Heart left ventricle (tissue), 16 donors: ENCODE measurements around the gene IP6K2. TPM values are rescaled to one million over a fixed set of nuclear protein-coding genes. Genes with fewer than 3 reads are reported as not detected.

Experiments
- ATAC-seq, 4 donors: fragments of 200-7000 bp; cut with Tn5 transposase; one replicate each; pipeline ENCODE4 v1.9.1; 2020 to 2022; ENCODE audit warnings: moderate library complexity in 4 of 4, mild to moderate bottlenecking in 3 of 4, moderate number of reproducible peaks in 1 of 4
- DNase-seq, 5 donors: peaks; one replicate each; pipeline ENCODE4 v3.0.0-alpha.2; 2020
- H3K27ac ChIP-seq, 12 donors: fragments of 200-600 bp; sonication (generic) in 4 of 12; one replicate each; pipeline versions ENCODE4 v1.5.0 to v1.8.0; 2016 to 2022; ENCODE audit warnings: mild to moderate bottlenecking in 2 of 12
- H3K27me3 ChIP-seq, 9 donors: fragments of 200-600 bp; sonication (generic) in 2 of 9; one replicate each; pipeline versions ENCODE4 v1.5.1 to v1.8.0; 2016 to 2022; ENCODE audit warnings: mild to moderate bottlenecking in 3 of 9
- H3K36me3 ChIP-seq, 9 donors: fragments of 200-600 bp; sonication (generic) in 2 of 9; one replicate each; pipeline versions ENCODE4 v1.5.0 to v1.8.0; 2018 to 2022; ENCODE audit warnings: mild to moderate bottlenecking in 2 of 9
- H3K4me1 ChIP-seq, 12 donors: fragments of 200-600 bp; sonication (generic) in 4 of 12; one replicate each; pipeline versions ENCODE4 v1.5.0 to v1.8.0; 2016 to 2022; ENCODE audit warnings: mild to moderate bottlenecking in 3 of 12
- H3K4me3 ChIP-seq, 12 donors: fragments of 200-600 bp; sonication (generic) in 4 of 12; one replicate each; pipeline versions ENCODE4 v1.5.0 to v1.8.0; 2017 to 2022; ENCODE audit warnings: mild to moderate bottlenecking in 9 of 12, moderate library complexity in 4 of 12
- H3K9me3 ChIP-seq, 12 donors: fragments of 200-600 bp; sonication (generic) in 4 of 12; one replicate each; pipeline versions ENCODE4 v1.5.0 to v1.8.0; 2016 to 2022; ENCODE audit warnings: mild to moderate bottlenecking in 1 of 12
- POLR2A ChIP-seq, 2 donors: fragments of 450-650 bp; IDR thresholded peaks; one replicate each; pipeline ENCODE4 v1.6.1; 2017; ENCODE audit warnings: antibody characterized with exemption in 2 of 2, mild to moderate bottlenecking in 2 of 2, moderate library complexity in 2 of 2
- WGBS, 4 donors: extraction: QIAGEN DNeasy Blood & Tissue Kit in 2 of 4; methylation state at CpG; one replicate each; pipeline versions ENCODE4 v1.1.5 to v1.1.7; 2013 to 2018; 5-methylcytosine and 5-hydroxymethylcytosine counted together
- intact Hi-C, 10 donors: fragments of 100-400 bp; cut with DNase I; formaldehyde crosslinking; loops; one replicate each; pipeline versions ENCODE4 v1.11.1 to v1.14.2; 2022
- polyA plus RNA-seq, 2 donors: library from polyadenylated mRNA; stranded (reverse); fragments of 200-250 nt; gene quantifications; one replicate each; pipeline ENCODE4 v1.2.3, GENCODE V29; 2013
- total RNA-seq, 9 donors: library from RNA; depleted of rRNA in 2 of 9; stranded (reverse); fragments of >200 nt in 2 of 9; fragmentation: NEBNext Ultra II Directional in 3 of 9; extraction: Animal tissue kit (Norgen Biotek cat#: 25700) in 3 of 9; gene quantifications; one replicate each; pipeline versions ENCODE4 v1.1.0 to v1.2.4, GENCODE V29; 2016 to 2023
- TF ChIP-seq, protein P1 (sequence below), 12 donors: fragments of 200-600 bp; sonication (generic) in 4 of 12; IDR thresholded peaks; one replicate each; pipeline versions ENCODE4 v1.5.0 to v1.8.0; 2018 to 2022; ENCODE audit warnings: antibody characterized with exemption in 12 of 12, mild to moderate bottlenecking in 5 of 12
- donor health status: ischemic (EF 13 %, LVEDD 7.1; RV severe dilation, severe dysfunction).
- donor health status: healthy with polysubstance abuse.
- donor health status: DM: no; HTN: yes; CAD: no.
- donor health status: DM: no; HTN: no; CAD: no.
- donor health status: ischemic (EF 25% LVEDD 6.9; RV normal size, moderate dysfunction).
- donor health status: ischemic (EF 25% LVEDD 5.7; RV mildly dilated, moderate dysfunction).
- donor health status: healthy.
- donor health status: DM: yes; HTN: yes; CAD: no.
- donor health status: ischemic (EF 35%, LVEDD 5.7; RV mildly dilated, moderate dysfunction).
- donor health status: nonischemic (EF 11% LVEDD 7.7; RV severe dilation, severe dysfunction).
- donor health status: DM: yes; HTN: yes; CAD: no.
- donor health status: PGD.
- donor health status: ischemic (EF 29% LVEDD 5.4; RV normal size, mild dysfunction).
- donor health status: nonischemic (EF 23%, LVEDD 6.1; RV moderate dilation, normal function).

Gene IP6K2
- total and polyA plus RNA-seq, 11 donors, result 14.1 to 42.7 (median 26.2) TPM

DNA sequence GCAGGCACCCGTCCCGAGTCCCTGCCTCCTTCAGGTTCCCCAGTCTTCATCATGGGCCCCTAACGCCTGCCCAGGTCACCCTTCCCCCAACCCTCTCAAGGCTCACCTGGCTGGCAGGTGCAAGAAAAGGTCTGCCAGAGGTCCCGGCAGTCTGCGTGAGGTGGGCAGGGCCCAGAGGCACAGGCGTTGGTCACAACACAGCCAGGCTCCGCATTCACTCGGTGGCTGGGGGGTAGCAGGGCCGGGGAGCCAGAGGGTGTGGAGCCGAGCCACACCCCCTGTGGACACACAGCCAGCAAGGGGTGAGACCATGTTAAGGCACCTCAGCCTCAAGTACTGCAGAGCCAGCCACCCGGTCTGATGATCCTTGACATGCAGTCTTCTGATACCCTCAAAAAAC is 65.2 kb downstream of the IP6K2 start:
- no peaks in the 10 kb centered on the region for H3K27me3 ChIP-seq
- DNase-seq, result no peak
- no peak overlapping the region for H3K4me3 ChIP-seq
- TF ChIP-seq, protein P1, sequence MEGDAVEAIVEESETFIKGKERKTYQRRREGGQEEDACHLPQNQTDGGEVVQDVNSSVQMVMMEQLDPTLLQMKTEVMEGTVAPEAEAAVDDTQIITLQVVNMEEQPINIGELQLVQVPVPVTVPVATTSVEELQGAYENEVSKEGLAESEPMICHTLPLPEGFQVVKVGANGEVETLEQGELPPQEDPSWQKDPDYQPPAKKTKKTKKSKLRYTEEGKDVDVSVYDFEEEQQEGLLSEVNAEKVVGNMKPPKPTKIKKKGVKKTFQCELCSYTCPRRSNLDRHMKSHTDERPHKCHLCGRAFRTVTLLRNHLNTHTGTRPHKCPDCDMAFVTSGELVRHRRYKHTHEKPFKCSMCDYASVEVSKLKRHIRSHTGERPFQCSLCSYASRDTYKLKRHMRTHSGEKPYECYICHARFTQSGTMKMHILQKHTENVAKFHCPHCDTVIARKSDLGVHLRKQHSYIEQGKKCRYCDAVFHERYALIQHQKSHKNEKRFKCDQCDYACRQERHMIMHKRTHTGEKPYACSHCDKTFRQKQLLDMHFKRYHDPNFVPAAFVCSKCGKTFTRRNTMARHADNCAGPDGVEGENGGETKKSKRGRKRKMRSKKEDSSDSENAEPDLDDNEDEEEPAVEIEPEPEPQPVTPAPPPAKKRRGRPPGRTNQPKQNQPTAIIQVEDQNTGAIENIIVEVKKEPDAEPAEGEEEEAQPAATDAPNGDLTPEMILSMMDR (IDR thresholded peaks at IDR 0.05), result no peak
- TF ChIP-seq POLR2A (IDR thresholded peaks at IDR 0.05), result no peak
- no peak overlapping the region for H3K27ac ChIP-seq
- peaks cover 0 to 15% (median 10%) of the 10 kb centered on the region in 12 donors for H3K4me1 ChIP-seq
- no peak for ATAC-seq
- 87 to 95% (median 91%) methylated on average over 2 to 11 of the region's 11 CpGs for WGBS, 4 donors
- intact Hi-C loops, result no loop called here
- H3K36me3 ChIP-seq, result no peaks in the 10 kb centered on the region
- no peaks in the 10 kb centered on the region for H3K9me3 ChIP-seq

DNA sequence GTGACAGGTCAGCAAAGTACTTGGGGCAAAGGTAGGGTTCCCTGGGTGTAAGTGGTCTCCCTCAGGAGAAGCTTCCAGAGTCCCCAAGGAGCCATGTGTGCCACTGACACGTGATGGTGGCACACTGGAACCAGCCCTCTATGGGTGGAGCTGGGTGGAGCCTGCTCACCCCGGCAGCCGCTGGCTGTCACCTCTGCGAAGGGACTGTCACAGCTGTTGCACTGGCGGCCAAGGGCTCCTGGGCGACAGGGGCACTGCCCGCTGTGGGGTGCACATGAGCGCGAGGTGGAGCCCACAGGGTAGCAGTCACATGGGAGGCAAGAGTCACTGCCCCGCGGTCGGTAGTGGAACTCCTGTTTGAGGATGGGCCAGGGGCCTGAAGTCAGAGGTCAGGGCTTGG is 66.3 kb downstream of the IP6K2 start:
- intact Hi-C loops, result no loop called here
- peaks cover 0 to 4% (median 2%) of the 10 kb centered on the region in 12 donors for H3K4me1 ChIP-seq
- WGBS, 4 donors, result 88 to 94% (median 91%) methylated on average over 10 to 12 of the region's 12 CpGs
- ATAC-seq (no peak), DNase-seq (no peak)
- H3K9me3 ChIP-seq, result no peaks in the 10 kb centered on the region
- no peak overlapping the region for H3K27ac ChIP-seq
- no peaks in the 10 kb centered on the region for H3K27me3 ChIP-seq
- TF ChIP-seq POLR2A (IDR thresholded peaks at IDR 0.05), result no peak
- TF ChIP-seq, protein P1 (IDR thresholded peaks at IDR 0.05), result no peak
- H3K36me3 ChIP-seq, result no peaks in the 10 kb centered on the region
- H3K4me3 ChIP-seq, result no peak overlapping the region

DNA sequence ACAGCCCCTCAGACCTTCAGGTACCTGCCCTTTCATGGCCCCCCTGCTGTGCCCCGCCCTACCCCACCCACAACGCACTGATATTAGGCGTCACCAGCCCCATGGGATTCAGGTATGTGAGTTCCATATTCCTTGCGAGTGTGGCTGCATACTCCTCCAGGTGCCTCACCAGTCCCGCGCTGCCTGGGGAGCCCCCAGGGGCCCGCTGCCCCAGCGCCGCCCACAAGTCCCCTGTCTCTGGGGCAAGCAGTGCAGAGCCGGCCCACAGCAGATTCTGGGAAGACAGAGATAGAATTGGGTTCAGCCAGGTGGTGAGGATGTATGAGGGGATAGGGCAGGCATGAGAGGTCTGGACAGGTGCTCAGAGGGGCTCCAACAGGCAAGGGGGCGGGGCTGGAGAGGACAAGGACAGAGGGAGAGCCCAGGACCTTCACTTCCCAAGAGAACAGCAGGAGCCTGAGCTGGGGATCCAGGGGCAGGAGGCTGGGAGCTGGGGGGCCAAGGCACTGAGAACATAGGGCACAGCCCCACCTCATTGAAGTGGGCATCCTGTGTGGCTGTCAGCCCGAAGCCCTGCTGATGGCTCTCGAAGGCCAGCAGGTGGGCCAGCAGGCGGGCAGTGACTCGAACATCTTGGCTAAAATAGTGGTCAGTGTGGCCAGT is 68.7 kb downstream of the IP6K2 start:
- no peaks in the 10 kb centered on the region for H3K27me3 ChIP-seq
- H3K4me3 ChIP-seq, result no peak overlapping the region
- 92 to 96% (median 94%) methylated on average over 11 to 15 of the region's 15 CpGs for WGBS, 4 donors
- H3K27ac ChIP-seq, result no peak overlapping the region
- no peak for ATAC-seq
- no peaks in the 10 kb centered on the region for H3K4me1 ChIP-seq
- no peak for TF ChIP-seq POLR2A (IDR thresholded peaks at IDR 0.05)
- TF ChIP-seq, protein P1 (IDR thresholded peaks at IDR 0.05), result no peak
- intact Hi-C loops, result no loop called here
- H3K36me3 ChIP-seq, result no peaks in the 10 kb centered on the region
- DNase-seq, result no peak
- no peaks in the 10 kb centered on the region for H3K9me3 ChIP-seq

DNA sequence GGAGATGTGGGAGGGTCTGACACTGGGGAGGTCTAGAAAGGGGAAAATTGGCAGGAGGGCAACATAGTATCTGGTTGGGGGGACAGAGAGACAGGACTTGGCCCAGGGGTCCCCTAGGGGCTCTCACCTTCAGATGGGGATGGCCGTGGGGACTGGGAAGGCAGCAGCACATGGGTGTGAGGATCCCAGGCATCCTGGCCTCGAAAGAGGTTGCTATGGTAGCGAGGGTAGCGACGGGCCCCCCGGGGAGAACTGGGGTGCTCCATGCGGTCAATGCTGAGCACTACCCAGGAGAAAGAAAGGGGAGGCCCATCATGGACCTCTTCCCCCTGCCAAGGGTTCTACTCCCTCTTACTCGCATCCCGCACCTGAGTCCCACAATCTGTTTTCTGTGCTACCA is 69.3 kb downstream of the IP6K2 start:
- intact Hi-C loops, result no loop called here
- 82 to 91% (median 88%) methylated on average over 9 of the region's 9 CpGs for WGBS, 4 donors

More for the DNA sequence above, 69.3 kb downstream of the IP6K2 start:
- no peaks in the 10 kb centered on the region for H3K36me3 ChIP-seq
- H3K4me1 ChIP-seq, result no peaks in the 10 kb centered on the region
- no peaks in the 10 kb centered on the region for H3K27me3 ChIP-seq
- no peak overlapping the region for H3K4me3 ChIP-seq
- no peak for ATAC-seq
- no peaks in the 10 kb centered on the region for H3K9me3 ChIP-seq
- no peak overlapping the region for H3K27ac ChIP-seq
- TF ChIP-seq POLR2A (IDR thresholded peaks at IDR 0.05), result no peak
- TF ChIP-seq, protein P1 (IDR thresholded peaks at IDR 0.05), result no peak
- DNase-seq, result no peak
